EH (cell line): Measurements from ENCODE around the gene L3MBTL4.

Experiments used
- DNase-seq: peaks from one replicate; pipeline ENCODE4 v3.0.0-alpha.2; 2015; ENCODE audit warnings: low read depth

The L3MBTL4 gene

GRCh38 chr18:6363216-6363615 is 51.5 kb downstream of the L3MBTL4 start:
- no peak for DNase-seq

DNA sequence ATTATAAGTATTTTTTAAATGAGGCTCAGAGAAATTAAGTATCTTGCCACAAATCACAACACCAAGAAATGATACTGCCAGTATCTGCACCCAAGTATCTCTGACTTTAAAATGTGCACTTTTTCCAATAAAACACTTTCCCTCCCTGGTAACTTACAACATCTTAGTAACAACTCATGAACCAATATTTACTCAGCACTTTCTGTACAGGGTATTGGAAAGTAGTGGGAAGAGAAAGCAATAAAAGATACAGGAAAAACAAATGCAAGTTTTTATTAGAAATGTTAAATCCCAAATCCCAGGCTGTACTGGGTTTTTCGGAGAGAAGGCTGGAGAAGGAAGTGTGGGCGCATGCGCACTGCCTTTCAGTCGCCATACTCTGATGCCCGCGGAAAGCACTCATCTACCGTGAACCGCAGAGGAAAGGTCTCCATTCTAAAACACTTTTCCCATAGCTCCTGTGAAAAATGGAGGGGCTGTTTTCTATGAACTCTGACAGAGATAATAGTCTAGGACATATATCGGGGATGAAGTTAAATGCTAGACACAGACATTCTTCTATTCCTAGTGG is 52.1 kb downstream of the L3MBTL4 start:
- no peak for DNase-seq

DNA sequence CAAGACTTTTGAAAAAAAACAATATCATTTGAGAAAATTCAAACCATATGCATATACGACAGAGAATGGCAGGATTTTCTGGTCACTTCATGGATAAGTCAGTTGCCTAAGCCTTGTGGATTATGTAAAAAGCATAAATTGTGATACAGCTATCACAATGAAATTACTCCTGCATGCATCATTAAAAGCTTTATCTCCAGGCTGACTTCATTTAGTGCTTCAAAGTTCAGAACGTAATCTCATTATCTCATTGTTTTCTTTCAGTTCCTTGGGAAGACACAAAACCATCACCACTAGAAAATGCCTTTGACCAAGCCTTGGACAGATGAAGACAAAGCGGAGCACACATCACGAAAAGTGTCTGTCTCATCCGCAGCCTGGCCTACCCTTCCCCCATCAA is 57.0 kb downstream of the L3MBTL4 start:
- no peak for DNase-seq

GRCh38 chr18:6355789-6356589 is 58.7 kb downstream of the L3MBTL4 start:
- no peak for DNase-seq

- DNase-seq, result no peak
These were observed 62.4 kb downstream of the L3MBTL4 start for GRCh38 chr18:6352275-6352674.

DNA sequence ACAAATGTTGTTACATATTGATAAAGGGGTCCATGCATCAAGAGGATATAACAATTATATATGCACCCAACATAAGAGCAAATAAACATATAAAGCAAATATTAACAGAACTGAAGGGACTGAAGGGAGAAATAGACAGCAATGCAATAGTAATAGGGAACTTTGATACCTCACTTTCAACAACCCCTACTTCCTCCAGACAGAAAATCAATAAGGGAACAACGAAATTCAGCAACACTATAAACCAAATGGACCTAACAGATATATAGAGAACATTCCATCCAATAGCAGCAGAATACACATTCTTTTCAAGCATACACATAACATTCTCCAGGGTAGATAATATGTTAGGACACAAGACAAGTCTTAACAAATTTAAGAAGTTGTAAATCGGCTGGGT is 71.7 kb downstream of the L3MBTL4 start:
- no peak for DNase-seq

GRCh38 chr18:6341709-6342108 is 73.0 kb downstream of the L3MBTL4 start:
- no peak for DNase-seq

DNA sequence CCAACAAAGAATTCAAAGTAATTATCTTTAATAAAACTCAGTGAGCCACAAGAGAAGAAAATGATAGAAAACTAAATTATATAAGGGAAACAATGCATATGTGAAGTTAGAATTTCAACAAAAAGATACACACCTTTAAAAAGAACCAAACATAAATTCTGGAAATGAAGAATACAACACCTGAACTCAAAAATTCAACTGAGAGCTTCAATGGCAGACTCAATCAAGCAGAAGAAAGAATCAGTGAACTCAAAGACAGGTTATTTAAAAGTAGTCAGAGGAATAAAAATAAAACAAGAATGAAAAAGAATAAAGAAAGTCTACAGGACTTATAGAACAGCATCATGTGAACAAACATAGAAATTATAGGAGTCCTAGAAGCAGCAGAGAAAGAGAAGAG is 73.4 kb downstream of the L3MBTL4 start:
- no peak for DNase-seq

DNA sequence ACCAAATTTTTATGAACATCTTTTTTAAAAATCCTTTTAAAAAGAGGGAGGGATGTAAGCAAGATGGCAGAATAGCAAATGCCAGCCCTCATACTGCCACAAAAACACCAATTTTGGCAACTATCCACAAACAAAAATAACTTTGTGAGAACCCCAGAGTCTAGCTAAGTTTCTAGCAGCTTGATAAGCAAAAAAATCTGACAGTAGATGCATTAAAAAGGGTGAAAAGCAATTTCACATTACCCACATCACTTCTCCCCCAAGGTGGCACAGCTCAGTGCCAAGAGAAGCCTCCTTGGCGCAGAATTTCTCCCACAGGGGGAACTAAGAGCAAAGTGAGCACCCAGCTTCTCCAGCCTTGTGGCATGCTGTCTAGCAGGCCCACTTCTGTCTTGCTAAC is 74.6 kb downstream of the L3MBTL4 start:
- no peak for DNase-seq

GRCh38 chr18:6336239-6336638 is 78.5 kb downstream of the L3MBTL4 start:
- DNase-seq, result no peak

DNA sequence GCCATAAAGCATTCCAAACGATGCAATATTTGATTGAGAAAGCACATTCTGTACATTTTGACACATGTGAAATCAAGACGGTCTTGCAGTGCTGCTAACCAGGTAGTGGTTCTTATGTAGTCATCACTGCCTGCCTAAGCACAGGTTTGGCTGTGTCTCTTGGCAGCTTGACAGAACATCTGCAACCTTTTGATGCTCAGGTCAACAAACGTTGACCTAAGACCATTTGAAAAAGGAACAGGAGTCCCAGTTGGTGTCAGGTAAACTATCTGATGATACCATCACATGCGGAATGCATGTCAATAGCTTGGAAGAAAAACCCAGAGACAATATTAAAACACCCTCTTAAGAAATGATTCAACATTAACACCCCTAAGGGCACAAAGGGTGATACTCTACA is 80.7 kb downstream of the L3MBTL4 start:
- no peak for DNase-seq

- no peak for DNase-seq
These were observed 82.8 kb downstream of the L3MBTL4 start for GRCh38 chr18:6331872-6332271.

DNA sequence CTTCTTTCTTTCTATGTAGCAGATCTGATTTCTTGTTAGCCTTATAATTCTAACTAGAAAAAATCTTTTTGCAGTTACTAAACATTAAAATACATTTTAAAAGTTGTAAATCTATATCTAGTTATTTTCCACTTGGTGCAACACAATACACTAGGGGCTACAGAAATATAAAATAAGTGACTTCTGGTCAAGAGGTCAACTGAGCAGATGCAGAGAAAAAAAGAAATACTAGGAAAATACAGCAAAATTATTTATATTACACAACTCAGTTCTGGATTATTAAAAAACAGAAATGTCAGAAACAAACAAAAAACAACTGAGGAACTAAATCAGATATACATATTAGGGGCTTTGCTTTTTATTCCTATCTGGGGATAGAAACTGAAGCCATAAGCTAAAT is 83.9 kb downstream of the L3MBTL4 start:
- no peak for DNase-seq

DNA sequence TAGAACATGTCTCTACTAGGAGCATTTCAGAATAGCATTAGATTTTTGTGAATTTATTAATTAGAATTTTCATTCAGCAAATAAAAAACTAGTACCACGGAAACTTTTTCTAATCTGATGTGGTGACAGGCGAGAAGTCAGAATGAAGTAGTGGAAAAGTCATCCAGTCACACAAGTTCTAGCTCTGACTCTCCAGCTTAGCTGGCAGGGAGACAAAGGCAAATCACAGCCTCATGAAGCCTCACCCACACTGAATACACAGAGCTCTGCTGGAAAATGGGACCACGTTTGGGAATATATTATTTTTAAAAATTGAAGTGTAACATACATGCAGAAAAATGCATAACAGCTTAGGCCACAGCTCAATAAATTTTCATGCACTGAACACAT is 86.1 kb downstream of the L3MBTL4 start:
- DNase-seq, result no peak

DNA sequence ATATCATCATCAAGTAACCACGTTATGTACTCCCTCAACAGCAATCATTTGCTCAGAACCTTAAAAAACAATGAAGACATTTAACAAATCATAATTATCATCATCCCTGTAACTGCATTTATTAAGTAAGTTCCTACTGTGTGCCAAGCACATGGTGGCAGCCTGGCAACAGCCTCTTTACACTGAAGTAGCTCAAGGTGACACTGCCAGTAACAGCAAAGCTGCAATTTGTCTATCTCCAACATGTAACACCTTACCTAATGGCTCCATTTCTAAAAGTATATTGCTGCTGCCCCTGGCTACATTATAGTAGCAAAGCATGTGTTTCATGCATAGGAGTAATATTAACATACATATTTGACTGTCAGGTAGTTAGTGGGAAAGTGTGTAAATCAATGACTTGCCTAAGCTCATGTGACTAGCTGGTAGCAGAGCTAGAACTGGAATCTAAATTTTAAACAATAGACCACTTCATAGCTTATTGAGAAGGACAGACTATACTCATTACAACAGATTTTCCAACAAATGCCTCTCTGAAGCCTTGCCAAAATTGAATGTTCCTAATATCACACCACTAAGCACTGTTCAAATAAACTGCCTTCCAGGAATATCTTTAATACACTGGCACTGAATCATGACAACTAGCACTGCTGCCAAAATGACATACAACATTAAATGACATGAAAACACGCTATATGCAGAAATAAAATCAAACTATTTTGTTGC is 86.7 kb downstream of the L3MBTL4 start:
- no peak for DNase-seq

DNA sequence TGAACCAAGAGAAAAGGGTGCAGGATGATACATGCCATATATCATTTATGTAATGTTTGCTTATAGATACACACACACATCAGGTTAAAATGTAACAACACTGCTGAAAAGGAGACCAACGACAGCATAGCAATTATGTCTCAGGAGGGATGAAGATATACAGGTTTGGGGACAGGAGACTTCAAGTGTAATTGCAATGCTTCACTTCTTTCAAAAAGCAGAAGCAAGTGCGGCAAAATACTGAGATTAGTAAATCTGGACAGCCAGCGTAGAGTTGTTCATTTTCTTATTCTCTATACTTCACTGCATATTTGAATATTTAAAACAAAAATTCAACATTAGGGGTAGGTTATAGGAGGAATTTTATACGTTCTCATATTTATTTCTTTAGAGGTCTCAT is 87.2 kb downstream of the L3MBTL4 start:
- DNase-seq, result no peak

- no peak for DNase-seq
These were observed 88.1 kb downstream of the L3MBTL4 start for GRCh38 chr18:6326566-6326965.

DNA sequence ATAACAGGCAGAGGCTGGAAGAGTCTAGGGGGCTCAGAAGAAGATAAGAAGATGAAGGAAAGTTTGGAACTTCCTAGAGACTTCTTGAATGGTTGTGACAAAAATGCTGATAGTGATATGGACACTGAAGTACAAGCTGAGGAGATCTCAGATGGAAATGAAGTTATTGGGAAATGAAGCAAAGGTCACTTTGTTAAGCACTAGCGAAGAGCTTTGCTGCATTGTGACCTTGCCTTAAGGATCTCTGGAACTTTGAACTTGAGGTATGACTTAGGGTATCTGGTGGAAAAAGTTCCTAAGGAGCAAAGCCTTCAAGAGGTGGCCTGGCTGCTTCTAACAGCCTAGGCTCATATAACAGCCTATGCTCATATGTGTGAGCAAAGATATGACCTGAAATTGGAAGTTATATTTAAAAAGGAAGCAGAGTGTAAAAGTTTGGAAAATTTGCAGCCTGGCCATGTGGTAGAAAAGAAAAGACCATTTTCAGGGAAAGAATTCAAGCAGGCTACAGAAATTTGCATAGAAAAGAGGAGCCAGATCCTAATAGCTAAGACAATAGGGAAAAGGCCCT is 91.3 kb downstream of the L3MBTL4 start:
- no peak for DNase-seq

GRCh38 chr18:6315517-6316331 is 99.0 kb downstream of the L3MBTL4 start:
- DNase-seq, result no peak

DNA sequence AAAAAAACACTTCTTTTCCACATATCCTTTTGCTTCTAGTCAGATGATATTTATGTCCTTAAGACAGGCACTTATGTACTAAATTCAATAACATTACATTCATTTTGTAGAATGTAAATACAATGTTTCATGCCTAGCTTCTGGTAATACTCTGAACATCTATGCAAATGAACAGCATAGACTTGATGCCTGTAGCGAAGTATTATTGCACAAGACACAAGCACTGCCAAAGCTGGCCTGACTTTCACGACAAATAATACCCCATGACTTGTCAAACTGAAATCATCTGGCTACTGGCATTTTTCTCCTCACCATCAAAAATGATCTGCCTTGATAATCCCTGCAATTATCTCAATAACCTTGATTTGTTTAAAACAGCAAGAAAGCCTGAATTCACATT is 101.3 kb downstream of the L3MBTL4 start:
- DNase-seq, result no peak

- no peak for DNase-seq
These were observed 103.1 kb downstream of the L3MBTL4 start for GRCh38 chr18:6311456-6312215.
